ENCODE data around the gene SFT2D3.
A peak's percentile ranks its signal among the peaks of the same experiment; 100 is the strongest.

The SFT2D3 gene

DNA sequence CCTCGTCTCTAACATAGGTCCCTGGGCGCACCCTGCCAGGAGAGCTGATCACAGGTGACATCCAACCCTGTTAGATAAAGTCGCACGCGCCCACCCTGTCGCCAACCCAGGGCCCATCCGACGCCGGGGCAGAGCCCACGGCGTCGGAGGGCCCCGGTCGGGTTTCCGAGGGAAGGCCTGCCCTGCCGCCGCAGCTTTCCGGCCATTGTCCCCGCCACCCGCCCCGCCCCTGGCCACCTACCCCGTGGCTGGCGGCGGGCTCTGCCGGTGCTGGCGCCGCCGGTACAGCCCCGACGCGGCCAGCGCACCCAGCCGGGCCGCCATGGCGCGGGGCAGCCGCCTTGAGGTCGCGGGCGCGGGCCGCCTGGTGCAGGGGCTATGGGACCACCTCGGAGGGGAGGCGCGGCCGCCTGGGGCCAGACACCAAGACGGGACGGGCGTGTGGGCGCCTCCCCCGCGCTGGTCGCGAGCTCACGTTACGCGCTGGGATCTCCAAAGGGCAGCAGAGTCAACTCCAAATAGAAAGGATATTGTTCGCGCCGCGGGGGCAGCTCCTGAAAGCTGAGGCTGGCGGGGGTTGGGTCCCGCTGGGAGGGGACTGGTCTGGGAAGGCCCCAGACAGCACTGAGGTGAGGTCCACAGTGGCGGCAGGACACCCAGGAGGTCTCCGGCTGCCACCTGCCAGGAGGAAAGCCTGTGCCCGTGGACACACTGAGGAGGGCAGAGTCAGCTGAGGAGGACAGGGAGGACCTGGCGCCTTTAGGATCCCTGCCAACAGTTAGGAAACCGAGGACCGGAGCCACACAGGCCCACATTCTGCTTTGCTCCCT, 37.0 kb upstream of the SFT2D3 start:
- DNase-seq (ENCODE audit: low spot score) = no peak

DNA sequence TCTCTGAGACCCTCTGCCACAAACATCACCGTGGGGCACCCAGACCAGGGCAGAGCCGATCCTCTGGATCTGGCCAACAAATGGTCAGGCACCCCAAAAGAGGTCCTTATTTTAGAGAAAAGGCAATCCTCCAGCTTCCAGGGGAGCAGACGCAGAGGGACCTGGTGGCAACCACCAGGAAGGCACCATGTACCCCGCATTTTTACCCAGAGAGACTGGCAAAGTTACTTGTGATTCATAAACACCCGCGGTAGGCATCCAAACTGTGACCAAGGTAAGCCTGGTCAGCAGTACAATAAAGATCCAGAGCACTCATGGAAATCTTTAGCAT, 36.4 kb upstream of the SFT2D3 start:
- DNase-seq (ENCODE audit: low spot score) = no peak

DNA sequence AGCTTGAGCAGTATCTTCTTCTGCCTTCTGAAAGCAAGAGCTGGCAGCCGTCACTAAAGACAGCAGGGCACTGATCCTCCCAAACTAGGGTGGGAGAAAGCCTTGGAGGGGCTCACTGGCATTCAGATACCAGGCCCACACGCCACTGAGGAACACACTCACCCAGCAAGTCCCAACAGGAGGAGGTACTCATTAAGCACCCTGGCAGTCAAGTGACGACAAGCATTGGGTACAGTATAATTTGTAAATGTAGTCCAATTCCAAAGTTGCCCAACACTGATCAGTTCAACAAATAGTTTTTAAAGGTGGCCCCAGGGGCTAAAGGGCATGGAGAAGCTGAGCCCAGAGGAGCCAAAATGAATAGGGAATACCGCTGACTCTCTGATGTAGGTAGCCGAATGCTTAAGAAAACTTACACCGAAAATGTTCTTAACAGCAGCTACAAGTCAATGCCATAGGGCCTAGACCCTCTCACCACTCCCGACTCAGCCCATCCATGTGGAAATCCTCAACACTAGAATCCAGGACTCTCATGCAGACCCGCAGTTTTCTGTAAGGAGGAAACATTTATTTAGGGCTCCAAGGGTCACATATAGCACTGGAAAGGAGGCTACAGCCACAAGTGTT, 35.9 kb upstream of the SFT2D3 start:
- DNase-seq (ENCODE audit: low spot score) = no peak

DNA sequence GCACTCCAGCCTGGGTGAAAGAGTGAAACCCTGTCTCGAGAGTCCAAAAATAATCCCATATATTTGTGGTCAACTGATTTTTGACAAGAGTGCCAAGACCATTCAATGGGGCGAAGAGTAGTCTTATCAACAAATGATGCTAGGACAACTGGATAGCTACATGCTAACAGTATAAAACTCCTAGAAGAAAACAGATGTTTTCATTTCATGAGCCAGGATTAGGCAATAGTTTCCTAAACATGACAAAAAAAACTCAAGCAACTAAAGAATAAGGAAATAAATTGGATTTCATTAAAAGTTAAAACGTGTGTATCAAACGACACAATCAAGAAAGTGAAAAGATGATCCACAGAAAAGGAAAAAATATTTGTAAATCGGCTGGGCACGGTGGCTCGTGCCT, 32.2 kb upstream of the SFT2D3 start:
- no peak for DNase-seq (ENCODE audit: low spot score)

DNA sequence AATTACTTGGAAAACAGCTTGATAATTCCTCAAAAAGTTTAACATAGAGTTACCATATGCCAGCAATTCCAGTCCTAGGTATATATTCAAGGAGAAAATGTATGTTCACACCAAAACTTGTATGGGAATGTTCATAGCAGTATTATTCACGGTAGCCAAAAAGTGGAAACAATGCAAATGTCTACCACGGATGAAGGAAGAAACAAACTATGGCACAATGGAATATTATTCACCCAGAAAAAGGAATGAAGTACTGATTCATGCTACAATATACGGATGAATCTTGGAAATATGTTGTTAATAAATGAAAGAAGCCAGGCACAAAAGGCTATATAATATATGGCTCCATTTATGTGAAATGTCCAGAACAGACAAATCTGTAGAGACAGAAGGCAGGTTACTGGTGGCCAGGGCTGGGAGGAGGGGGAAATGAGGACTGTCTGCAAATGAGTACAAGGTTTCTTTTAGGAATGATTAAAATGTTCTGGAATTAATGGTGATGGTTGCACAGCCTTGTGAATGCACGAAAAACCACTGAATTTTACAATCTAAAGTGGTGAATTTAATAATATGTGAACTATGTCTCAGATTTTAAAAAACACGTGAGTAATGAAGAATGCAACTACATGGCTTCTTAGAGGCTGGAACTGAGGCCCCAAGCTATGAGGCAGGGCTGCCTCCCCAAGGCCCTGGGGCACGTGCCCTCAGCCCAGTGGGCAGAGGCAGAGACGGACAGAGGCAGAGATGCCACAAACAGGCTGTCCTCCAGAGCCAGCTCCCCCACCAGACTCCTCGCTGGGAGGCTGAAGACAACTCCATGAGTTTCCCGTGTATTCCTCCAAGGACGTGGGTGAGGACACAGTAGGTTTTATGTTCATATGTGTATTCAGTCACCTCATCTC, 31.0 kb upstream of the SFT2D3 start:
- DNase-seq (ENCODE audit: low spot score) = no peak

DNA sequence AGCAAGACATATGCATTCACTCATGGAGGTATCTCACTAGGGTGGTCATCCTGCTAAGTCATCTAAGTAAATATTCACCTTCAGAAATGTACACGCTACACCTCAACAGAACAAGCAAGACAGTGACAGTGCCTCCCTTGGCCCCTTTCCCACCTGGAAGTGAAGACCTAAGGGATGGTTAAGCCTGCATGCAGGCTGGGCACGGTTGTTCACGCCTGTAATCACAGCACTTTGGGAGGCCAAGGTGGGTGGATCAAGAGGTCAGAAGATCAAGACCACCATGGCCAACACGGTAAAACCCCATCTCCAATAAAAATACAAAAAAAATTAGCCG, 30.4 kb upstream of the SFT2D3 start:
- no peak for DNase-seq (ENCODE audit: low spot score)

DNA sequence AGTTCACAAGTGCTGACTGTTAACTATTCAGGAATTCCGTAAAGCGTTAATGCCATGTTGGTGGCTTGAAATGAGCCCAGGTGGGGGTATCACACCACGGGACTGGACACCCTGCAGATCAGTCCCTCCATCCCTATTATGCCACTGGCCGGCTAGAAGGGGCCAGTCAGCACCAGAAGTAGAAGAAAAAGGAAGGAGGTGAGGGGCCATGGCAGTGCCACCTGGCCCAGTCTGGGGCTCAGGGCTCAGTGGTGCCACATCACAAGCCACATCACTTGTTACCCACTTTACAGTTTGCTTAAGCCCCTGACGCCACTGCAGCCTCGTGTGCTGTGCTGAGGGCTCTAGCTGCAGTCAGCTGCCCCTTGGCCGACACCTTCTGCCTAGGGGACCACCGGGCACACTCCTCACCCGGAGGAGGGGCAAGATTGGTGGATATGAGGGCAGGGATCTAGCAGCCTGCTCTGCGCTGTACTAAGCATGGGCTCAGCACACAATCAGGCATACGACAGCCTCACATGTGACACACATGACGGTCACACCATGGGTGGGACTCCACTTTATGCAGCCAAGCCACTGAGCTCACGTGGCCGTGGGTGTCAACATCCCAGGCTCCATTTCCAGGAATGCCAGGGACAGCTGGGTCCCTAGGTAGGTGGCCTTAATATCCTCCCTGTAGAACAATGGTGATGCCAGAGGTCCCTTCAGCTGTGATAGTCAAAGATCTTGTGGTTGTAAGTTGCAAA, 29.6 kb upstream of the SFT2D3 start:
- no peak for DNase-seq (ENCODE audit: low spot score)

DNA sequence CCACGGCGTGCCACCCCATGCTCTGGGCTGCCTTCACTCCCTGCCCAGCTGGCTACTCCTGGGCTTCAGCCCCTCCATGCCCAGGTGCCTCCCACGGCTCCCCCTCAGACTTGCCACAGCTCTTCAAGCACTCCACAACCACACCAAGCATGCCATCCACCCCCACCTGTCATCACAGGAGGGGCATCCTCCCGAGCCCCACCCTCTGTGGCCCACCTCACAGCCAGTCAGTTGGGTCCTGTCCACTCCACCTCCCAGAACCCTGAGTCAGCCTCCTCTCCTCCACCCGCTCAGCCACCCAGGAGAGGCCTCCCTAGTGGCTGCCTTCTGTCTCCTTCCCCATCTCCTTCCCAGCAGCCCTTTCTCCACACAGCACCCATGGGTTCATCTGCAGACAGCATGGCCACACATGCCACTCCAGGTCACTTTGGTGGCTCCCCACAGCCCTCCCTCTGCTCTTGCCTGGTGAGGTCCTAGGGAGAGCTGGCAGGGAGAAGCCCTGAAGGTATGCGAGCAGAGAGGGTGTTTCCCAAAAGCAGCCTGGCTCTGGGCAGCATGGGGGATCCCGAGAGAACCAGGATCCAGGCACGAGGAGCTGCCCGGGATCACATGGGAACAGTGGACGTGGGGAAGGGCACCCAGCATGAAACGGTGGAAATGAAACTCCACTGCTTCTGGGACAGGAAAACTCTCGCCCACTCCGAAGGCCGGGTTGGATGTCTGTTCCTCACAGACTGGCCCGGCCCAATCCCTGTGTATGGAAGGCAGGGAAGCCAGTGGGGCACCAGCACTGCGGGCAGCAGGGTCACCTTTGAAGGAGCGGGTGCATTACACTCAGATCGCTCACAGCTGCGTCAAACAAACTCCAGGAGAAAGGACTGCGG, 28.7 kb upstream of the SFT2D3 start:
- DNase-seq (ENCODE audit: low spot score) = no peak

DNA sequence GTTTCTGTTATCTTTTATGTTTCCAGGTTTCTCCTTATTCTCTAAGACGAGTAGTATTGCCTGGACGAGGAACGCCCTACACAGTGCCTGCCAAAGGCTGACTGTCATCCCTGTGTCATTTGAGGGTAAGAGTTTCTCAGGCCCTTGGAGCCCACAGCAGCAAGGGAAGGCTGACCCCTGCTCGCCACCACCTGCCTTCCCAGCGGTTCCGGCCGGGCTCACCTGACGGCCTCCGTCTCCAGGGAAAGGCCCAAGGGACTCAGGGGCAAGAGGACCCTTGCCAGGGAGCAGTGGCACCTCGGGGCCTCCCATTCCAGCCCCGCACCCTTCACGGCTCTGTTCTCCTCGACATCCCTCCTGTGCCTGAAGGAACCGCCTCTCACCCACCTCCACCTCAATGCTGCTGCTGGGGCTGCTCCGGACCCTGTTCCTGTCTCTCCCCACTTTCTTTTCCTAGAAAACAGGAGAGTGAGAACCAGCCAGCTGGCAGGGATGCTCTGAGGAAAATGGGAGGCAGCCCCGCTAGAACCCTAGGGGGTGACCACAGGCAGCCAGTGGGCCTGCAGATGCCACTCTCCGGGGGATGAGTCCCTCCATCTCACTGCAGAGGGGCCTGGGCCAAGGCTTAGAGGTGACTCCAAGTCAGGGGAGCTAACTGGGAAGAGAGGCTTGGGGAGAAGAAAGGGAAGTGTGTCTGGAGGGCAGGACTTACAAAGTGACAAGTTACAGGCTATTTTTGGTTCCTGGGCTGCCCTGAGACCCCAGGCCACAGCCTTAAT, 27.8 kb upstream of the SFT2D3 start:
- no peak for DNase-seq (ENCODE audit: low spot score)

DNA sequence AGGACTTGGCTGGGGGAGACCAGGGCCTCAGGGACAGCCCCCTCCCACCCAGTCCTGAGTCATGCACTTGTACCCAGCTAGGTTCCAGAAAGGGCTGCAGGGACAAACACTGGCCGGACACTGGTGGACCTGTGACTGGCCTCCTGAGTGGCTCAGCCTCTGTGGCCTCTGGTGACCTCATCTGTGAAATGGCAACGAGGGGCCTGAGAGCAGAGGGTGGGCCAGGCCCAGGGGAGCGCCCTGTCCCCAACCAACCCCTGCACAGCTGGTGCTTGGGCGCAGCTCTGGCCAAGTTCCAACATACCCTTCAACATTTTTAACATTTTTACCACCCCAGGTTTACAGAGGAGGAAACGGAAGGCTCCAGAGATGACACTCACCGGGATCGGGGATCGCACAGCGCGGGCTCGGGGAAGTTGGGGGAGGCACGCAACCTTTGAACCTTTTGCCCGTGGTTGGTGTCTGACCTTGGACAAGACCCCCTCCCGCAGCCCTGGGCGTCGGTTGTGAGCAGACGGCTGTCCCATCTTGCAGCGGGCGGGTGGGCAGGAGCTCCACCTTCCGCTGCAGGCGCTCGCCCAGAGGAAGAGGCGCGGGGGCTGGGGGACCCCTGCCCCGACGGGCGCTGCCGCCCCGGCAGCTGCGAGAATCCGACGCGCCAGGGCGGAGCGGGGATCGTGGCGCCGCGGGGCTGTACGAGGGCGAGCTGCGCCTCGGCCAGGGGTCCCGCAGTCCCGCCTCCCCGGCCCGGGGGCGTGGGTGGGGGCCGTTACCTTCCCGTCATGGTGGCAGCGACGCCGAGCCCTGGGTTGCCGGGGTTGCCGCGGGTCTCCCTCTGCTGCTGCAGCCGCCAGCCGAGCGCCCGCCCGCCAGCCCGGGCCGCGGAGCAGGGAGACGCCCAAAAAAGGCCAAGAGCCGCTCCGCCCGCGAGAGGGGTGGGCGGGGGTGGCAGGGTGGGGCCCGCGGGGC, 26.8 kb upstream of the SFT2D3 start:
- DNase-seq (ENCODE audit: low spot score) = no peak

DNA sequence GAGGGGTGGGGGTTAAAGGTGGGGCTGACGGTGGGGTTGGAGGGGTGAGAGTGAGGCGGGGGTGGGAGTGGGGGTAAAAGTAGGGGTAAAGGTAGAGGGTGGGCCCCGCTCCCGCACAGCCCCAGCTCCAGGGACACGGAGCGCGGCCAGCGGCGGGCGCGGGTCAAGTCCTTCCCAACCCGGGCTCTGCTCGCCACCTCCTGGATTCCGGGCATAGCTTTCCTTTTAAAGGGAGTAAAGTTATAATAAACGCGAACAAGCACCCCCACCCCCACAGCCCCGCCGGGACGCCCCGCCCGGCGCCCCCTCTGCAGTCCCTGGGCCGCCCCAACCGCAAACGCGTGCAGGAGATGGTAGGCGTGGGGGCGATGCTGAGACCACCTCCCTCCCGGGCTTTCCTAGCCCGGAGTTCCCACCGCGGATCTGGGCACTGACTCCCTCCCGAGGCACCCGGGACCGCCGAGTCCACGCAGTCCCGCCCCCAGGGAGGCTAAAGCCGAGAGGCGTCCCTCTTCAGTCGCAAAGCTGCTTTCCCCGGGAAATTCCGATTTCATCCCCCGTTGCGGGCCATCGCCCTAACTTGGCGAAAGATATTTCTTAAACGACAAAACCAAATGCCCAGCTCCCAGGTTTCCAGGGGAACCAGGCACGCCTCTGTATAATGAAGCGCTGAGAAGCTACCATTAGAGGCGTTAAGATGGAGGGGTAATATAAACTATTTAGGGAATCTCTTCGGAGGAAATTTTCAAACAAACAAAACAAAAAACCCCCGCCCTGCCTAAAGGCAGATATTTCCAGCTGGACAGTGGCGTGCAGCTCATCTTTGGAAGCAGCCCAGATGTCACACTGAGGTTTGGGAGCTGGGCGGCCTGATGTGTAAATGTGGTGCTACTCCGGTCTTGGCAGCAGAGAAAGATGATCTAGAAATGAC, 25.7 kb upstream of the SFT2D3 start, which contains the start of gene LIMS2:
TSS of gene LIMS2 (minus strand) at position 200 of the 931 bp plus-strand sequence. CDS start 506 bp downstream, outside the sequence.
- peak; percentile 46 for DNase-seq (ENCODE audit: low spot score)

DNA sequence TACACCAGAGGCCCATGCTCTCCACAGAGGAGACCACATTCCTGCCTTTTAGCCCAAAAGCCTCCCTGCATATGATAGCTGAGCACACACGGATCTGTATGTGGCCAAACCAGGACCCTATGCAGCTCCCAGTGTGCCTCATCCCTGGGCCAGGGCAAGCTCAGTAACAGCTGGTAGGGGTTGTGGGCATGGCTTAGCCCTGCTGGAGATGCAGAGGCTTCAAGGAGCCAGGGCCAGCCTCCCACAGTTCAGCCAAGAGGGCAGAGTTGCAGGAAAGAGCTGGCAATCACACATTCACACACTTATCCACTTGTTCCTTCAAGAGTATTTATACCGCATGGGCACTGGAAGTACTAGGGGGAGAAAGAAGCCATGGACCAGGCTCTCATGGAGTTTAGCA, 24.4 kb upstream of the SFT2D3 start:
- no peak for DNase-seq (ENCODE audit: low spot score)

DNA sequence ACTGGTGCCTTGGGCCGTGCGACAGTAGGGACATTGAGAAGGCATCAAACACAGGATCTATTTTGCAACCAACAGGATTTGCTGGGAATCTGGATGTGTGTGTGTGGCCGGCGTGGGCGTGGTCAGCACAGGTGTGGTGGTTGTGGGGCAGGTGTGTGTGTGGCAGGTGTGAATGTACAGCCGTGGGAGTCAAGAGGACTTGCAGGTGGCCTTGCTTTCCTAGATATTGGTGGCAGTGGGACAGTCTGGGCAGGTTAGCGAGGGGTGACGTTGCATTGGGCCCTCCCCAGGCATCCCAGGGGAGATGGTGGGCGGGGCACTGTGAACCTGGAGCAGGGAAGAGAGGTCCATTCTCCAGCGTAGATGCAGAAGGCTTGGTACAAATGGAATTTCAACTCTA, 22.8 kb upstream of the SFT2D3 start:
- DNase-seq (ENCODE audit: low spot score) = peak; percentile 60

DNA sequence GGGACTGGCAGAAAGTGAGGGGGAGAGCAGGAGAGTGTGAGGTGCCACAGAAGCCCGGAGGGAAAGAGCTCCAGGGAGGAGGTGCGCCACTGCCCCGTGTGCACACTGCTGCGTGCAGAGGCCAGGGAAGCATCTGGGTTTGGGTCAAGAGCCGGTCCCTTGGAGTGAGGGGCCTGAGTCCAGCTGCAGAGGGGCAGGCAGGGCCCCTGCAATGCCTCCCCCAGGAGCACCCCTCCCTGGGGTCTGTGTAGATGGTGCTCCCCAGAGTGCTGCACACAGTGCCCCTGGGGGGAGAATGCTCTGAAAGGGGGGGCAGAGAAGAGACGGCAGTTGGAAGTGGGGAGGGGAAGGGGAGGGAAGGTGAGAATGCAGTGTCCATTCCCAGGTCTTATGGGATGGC, 22.3 kb upstream of the SFT2D3 start:
- no peak for DNase-seq (ENCODE audit: low spot score)

DNA sequence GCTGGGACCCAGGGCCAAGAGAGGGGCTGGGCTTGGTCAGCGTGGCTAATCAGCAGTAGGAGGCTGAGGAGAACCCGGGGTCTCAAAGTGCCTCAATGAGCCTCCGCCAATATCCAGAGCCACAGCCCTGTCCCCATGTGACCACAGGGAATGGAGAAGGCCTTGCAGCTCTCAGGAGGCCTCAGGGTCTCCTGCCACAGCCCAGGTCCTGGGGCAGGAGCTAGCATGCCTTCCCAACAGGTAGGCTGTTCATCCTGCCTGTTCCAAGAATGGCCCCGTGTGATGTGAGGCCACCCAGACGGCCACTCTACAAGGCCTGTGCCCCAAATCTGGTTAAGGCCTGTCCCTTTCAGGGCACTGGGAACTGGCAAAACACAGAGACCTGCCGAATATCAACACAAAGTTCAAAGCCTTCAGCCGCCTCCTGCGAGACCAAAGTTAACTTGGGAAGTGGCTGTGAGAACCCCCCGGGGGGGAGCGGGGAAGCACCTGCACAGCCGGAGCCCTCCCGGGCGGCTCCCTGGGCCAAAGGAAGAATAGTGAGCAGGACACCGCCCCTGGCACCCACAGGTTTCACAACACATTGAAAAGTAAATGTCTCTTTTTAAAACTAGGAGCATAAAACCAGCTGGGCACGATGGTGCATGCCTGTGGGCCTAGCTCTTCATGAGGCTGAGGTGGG, 21.5 kb upstream of the SFT2D3 start:
- DNase-seq (ENCODE audit: low spot score) = no peak

DNA sequence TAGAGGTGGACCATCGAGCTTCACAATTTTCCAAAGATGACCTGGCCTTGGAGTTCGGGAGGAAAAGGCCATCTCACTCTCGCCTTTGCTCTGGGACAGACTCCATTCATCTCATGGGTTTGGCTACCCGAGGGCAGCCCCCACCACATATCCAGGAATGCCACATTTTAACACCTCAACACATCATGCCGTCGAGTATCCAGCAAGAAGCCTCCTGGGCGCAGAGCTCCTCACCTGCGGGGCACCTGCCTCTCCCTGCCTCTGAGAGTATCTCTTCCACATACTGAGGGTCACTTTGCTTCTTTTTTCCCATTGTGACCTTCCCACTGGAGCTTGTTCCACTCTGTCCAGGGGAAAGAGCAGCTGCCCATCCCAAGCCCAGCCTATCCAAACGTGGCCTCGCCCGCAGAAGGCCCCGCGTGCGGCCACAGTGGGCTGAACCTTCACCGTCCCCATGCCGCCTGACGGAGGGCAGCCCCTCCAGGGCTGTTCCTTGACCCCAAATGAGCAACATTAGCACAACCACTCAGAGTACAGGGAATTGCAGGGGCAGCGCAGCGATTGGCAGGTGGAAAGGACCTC, 20.5 kb upstream of the SFT2D3 start:
- no peak for DNase-seq (ENCODE audit: low spot score)

DNA sequence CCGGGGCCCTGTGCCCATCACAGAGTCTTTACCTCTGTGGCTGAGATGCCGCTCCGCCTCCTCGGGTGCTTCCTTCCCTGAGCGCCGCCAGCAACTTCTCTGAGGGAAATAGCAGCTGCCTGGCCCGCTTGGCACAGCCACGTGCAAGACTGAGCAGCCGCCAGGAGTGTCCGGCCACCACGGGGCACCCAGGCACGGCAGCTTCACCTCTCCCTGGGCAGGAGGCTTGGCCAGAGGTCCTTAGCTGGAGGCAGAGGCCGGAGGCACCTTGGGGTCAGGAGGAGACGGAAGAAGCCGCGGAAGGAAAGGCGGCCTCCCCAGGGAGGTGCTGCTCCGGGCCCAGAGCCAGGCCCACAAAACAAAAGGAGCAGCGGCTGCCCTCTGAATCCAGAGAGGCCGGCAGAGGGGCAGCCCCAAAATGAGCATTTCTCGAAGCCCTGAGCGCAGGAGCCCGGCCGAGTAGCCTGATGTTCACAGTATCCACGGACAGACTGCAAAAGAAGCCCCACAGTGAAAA, 20.0 kb upstream of the SFT2D3 start:
- no peak for DNase-seq (ENCODE audit: low spot score)

All from SW480 (cell line).